Panc1 (cell line): ENCODE results near the gene NR0B1.

Source experiments
- CTCF ChIP-seq: fragments of 450-650 bp; IDR thresholded peaks from 2 replicates; pipeline ENCODE4 v1.5.1; 2017; ENCODE audit warnings: mild to moderate bottlenecking
- TCF7L2 ChIP-seq: IDR thresholded peaks from 2 replicates; pipeline ENCODE4 v1.6.1; 2011; ENCODE audit warnings: mild to moderate bottlenecking, low read depth, low read length, inconsistent platforms
- TF ChIP-seq, protein P1 (sequence below), 2 experiments: IDR thresholded peaks; 2 replicates each; pipeline ENCODE4 v1.6.1; 2011 to 2012; ENCODE audit warnings: low read depth in 2 of 2, control low read depth in 1 of 2, low read length in 1 of 2, mild to moderate bottlenecking in 1 of 2, moderate library complexity in 1 of 2; ENCODE audit not compliant: insufficient read depth in 1 of 2

DNA sequence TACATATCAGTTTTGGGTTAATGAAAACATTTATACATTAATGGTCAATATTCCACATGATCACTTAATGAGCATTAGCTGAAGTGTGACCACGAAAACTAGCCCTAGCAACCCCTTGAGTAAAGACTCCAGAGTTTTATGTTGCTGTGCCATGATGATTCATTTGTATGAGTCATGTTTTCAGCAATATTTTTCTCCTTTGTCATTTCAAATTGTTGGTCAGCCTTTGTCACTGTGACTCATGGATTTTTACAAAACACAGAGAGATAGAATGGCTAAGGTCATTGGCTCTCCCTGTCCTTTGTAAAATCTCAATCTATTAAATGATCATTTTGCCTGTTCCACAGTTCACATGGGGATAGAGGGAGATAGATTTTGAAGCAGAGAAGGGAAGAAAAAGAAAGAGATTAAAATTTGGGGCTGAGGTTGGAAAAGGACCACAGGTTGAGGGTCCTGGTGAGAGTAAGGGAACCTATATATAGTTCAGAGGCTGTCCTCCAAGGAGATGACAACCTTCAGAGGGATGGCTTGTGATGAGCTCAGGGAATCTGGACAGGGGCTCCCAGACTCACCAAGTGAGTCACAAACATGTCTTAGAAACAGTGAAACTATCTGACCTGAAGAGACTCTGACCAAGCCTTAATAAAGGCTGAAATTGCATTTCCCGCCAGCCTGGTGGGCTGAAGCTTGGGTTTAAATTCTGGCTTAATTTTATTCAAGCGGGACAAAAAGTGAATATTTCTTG, 25.6 kb downstream of the NR0B1 start:
- TF ChIP-seq CTCF (no peak), TCF7L2 (no peak)
- TF ChIP-seq, protein P1, sequence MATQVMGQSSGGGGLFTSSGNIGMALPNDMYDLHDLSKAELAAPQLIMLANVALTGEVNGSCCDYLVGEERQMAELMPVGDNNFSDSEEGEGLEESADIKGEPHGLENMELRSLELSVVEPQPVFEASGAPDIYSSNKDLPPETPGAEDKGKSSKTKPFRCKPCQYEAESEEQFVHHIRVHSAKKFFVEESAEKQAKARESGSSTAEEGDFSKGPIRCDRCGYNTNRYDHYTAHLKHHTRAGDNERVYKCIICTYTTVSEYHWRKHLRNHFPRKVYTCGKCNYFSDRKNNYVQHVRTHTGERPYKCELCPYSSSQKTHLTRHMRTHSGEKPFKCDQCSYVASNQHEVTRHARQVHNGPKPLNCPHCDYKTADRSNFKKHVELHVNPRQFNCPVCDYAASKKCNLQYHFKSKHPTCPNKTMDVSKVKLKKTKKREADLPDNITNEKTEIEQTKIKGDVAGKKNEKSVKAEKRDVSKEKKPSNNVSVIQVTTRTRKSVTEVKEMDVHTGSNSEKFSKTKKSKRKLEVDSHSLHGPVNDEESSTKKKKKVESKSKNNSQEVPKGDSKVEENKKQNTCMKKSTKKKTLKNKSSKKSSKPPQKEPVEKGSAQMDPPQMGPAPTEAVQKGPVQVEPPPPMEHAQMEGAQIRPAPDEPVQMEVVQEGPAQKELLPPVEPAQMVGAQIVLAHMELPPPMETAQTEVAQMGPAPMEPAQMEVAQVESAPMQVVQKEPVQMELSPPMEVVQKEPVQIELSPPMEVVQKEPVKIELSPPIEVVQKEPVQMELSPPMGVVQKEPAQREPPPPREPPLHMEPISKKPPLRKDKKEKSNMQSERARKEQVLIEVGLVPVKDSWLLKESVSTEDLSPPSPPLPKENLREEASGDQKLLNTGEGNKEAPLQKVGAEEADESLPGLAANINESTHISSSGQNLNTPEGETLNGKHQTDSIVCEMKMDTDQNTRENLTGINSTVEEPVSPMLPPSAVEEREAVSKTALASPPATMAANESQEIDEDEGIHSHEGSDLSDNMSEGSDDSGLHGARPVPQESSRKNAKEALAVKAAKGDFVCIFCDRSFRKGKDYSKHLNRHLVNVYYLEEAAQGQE (IDR thresholded peaks at IDR 0.05; ENCODE audit: insufficient read depth in 1 of 2, low read depth in 2 of 2, low read length in 1 of 2), result no peak
